HG03159 (cell line): ENCODE data around the gene PCSK2.

Source experiments
- ATAC-seq: cut with Tn5 transposase; IDR thresholded peaks from one replicate; pipeline ENCODE4 v1.9.1; 2021; ENCODE audit warnings: mild to moderate bottlenecking, moderate library complexity; ENCODE audit not compliant: unreplicated experiment

PCSK2 gene

DNA sequence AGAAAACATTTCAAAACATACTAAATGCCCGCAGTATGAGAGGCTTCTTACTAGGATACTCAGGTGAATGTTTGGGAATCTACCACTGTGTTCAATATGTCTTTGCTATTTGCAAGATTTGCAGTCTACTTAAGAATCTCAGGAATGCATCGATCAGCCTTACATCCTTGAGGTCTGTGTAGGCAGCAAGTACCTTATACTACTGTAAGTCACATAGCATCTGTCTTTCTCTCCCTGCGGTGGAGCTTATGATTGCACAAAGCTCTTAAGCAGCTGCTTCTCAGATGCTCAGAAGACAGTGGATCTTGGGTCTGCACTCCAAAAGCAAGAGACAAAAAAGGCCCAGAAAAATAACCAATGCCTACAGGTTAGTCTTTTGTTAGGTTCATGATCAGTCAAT, 21.4 kb downstream of the PCSK2 start:
- ATAC-seq, result no peak

DNA sequence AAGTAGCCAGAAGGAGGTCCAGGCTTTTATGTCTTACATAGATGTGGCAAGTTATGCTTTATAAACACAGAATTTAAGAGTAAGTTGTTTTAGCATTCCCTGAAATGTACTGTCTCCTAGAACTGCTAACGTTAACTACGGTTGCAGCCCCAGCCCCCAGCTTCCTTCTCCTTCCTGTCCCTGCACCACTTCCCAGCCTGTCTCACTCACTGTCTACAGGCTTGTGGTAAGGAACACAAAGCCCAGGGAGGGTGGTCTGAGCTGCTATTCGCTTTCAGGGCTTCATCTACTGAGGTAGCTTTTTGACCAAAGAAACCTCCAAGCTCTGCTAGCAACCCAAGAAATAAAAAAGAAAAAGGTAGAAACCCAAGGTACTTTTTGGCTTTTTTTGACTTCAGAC, 35.9 kb downstream of the PCSK2 start:
- no peak for ATAC-seq

DNA sequence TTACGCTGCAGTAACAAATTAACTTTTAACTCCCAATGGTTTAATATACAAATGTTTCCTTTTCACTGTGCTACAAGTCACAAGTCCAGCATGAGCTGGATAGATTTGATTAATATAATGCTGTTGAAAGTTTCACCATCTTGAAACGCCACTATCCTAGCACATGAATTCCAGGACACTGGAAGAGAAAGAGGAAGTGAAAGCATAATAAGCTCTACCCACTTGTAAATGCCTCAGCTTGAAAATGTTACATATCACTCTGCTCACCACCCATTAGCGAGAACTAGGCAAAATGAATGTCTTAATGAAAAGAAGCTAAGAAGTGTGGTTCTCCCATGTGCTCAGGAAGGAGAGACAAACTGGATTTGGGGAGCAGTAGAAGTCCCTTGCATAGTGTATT, 46.9 kb downstream of the PCSK2 start:
- ATAC-seq, result no peak

DNA sequence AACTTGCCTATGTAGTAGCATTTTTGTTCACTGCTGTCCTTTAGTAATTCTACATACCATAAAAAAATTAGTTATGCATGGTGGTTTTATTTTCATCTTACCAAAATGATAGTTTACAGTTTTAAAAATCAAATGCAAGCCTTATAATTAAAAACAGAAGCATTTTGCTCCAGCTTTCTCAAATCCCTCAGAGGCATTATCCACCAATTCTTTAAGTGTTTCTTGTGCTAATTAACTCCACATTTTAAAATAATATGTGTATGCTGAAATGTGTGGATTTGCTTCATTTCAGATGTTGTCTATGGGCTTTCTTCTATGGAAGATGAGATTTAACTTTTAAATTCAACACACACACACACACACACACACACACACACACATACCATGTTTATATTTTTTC, 49.3 kb downstream of the PCSK2 start:
- no peak for ATAC-seq

DNA sequence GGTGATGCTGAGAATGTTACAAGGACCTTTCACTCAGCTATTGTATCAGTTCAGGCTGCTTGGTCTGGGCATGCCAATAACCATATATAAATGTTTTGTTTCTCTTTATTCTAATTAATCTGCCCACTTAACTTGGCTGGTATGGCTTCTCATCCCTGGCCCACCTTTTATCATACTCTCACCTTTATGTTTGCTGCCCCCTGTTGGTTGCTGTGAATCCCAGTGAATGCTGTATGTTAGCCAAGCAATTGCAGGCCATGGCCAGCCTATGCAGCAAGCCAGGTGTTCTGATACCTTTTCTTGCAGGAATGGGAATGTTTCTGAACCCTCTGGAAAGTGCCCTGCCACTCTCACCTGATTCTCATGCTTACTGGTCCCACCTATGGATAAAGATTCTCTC, 54.6 kb downstream of the PCSK2 start:
- ATAC-seq, result no peak

DNA sequence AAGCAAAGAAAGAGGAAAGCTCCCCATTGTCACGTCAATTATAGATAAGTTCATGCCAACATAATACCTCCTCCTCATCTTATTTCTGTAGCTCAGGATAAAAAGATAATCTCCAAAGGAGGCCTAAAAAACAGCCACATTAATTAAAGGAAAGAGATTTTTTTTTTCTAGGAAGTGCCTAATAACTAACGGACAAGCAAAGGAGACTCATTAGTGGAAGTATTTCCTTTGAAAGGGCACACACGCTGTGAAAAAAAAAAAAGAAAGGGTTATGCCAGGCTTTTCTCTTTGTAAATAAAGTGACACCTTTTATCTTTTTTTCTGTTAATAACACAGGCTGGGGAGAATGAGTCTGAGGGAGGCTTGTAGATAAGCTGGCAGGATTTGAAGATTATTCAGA, 55.7 kb downstream of the PCSK2 start:
- ATAC-seq, result no peak

DNA sequence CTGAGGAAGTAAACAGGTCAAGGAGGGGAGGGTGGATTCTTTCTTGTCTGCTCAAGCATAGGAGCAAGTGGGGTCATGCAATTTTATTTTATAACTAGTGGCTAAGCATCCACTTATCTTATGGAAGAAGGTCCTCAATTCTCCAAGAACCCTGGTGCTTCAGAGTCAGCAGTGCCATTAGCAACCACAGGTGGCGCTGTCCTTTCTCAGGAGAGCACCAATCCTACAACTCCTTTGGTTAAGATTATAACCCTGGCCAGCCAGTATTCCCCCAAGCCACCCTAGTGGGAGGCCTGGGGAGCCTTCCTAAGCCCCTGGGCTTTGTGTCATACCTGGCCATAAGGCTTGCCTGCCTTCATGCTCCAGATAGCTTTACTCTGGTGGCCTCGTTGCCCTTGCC, 60.7 kb downstream of the PCSK2 start:
- no peak for ATAC-seq

DNA sequence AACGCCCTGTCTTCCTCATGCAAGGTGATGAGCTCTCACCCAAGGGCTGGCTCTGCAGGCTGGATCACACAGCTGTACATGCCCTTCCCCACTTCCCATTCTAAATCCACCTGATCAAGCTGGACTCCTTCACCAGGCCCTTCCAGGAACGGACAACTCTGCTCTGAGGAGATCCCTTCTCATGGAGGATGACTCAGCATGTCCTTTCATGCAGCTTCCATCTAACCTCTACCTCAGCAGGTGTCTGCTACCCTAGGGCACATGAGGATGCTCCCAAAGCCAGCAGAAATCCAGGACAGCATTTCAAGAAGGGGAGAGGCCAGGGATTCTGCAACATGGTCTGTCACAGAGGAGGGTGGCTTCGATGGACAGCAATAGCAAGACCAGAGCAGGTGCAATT, 61.2 kb downstream of the PCSK2 start:
- no peak for ATAC-seq

DNA sequence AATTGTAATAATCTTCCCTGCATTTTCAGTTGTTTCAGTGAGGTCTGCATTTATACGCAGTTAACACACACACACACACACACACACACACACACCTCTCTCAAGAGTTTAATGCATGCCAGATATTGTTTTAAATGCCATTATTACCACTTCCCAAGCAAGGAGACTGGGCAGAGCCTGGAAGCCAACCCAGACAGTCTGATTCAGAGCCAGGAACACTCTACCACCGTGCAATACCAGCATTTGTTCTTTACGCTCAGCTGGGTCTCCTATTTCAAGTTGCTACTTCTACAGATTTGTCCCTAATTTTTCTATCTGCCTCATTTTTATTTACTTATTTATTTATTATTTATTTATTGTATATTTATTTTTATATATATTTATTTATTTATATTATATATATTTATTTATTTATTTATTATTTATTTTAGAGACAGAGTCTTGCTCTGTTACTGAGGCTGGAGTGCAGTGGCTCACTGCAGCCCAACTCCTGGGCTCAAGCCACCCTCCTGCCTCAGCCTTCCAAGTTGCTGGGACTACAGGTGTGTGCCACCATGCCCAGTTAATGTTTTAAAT, 68.4 kb downstream of the PCSK2 start:
- no peak for ATAC-seq

DNA sequence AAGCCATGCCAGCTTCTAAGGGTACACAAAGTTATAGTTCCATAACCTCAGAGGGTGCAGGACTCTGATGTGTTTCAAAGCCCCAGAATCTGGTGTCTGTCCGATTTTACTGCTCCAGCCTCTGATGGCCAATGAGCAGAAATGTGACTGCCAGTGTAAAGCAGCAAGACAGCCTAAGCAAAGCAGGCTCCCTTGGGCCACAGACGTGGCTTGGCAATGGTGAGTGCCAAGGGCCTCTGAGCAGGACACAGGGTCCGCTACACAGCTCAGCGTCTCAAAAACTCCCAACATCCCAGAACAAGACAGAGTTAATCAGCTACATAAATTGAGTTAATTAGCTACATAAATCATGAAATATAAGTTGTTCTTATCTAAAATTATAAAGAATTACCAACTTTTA, 69.2 kb downstream of the PCSK2 start:
- no peak for ATAC-seq

DNA sequence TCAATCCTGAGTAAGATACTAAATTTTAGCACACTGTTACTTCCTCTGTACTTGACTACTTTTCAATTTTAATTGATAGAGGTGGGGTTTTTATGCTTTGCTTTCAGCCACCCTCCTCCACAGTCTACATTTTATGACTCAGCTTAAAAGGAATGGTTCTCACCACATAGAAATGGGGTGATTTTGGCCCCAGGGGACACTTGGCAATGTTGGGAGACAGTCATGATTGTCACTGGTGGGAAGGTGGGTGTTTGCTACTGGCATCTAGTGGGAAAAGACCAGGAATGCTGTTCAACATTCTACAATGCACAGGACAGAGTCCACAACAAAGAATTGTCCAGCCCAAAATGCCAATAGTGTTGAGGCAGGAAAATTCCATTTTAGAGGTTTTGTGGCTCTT, 71.3 kb downstream of the PCSK2 start:
- no peak for ATAC-seq

DNA sequence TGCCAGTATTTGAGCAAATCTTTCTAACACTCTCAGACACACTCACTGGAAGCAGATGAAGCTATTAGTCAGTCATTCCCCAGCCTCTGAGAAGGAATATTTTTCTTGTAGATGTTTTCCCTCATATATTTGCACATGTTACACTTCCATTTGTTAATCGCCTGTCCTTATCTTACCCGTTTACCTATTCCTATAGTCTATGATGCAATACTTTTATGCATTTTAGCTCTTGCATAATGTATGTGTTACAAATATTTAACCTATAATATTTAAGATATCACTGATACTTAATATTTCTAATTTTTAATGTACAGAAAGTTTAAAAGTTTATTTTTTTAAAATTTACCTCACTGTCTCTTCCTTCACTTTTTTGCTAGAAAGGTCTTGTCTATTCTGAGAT, 71.9 kb downstream of the PCSK2 start:
- ATAC-seq, result no peak

DNA sequence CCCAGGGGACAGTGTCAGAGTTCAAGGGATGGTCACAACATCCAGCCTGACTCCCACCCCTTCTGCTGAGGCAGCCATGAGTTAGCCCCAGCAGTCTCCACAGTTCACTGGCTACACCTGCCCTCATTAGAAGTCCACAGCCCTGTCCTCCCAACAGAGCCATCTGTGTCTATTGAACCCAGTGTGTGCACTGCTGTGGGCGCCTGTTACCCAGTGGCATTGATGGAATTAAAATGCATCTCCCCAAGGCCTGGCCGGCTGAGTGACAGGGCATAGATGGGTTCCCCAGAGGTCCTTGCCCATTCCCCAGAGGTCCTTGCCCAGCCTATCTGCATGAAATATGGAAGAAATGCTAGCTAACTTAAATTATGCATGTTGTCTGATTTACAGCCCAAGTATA, 73.3 kb downstream of the PCSK2 start:
- ATAC-seq, result no peak

DNA sequence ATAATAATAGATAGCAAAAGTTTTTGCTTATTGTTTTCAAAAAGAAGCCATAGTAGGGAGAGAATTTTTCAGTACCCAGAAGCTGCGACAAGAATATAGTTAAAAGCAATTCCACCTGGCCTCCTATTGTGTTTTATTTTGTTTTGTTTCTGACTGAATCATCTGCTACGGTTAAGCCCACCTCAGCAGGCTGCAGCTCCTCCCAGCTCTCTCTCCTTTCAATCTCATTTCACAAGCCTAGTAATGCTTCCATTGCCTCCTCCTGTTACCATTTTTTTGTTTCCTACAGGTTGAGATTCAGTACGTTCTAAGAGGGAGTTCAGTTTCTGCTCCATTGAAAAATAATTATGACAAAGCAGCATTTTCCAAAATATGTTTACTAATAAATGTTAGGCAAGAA, 77.9 kb downstream of the PCSK2 start:
- no peak for ATAC-seq

DNA sequence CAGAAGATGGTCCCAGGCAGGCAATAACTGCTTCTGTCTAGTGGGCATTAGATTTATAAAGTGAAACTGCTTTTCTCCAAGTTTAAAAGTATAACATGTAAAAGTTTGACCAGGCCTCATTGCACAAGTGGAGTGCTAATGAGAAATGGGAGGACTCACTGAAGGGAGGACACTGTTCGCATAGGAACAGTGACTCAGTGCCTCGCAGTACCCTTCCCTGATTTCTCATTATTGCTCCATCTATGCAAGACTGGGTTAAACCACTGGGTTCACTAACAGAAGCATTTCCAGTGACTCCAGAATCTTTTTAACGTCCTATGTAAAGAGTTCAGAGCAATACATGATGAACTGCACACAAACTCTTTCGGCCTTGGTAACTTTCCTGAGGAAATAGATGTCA, 79.6 kb downstream of the PCSK2 start:
- ATAC-seq, result no peak

DNA sequence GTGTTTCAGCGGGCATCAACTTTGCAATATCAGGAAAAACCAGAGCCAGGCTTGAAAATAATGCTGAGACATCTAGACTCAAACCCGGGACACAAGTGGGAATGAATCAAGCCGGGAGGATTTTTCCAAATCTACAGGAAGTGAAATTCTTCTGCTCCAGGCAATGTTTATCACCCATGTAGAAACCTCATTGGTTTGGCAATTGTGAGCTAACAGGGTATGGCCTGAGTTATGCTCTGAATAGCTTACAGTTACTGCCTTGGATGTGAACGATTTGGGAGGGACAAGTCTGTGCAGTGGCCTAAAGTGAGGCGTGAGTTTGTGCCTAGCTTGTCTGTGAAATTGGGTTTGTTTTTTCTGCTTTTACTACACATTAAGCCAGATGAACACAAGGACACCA, 87.4 kb downstream of the PCSK2 start:
- ATAC-seq, result no peak

DNA sequence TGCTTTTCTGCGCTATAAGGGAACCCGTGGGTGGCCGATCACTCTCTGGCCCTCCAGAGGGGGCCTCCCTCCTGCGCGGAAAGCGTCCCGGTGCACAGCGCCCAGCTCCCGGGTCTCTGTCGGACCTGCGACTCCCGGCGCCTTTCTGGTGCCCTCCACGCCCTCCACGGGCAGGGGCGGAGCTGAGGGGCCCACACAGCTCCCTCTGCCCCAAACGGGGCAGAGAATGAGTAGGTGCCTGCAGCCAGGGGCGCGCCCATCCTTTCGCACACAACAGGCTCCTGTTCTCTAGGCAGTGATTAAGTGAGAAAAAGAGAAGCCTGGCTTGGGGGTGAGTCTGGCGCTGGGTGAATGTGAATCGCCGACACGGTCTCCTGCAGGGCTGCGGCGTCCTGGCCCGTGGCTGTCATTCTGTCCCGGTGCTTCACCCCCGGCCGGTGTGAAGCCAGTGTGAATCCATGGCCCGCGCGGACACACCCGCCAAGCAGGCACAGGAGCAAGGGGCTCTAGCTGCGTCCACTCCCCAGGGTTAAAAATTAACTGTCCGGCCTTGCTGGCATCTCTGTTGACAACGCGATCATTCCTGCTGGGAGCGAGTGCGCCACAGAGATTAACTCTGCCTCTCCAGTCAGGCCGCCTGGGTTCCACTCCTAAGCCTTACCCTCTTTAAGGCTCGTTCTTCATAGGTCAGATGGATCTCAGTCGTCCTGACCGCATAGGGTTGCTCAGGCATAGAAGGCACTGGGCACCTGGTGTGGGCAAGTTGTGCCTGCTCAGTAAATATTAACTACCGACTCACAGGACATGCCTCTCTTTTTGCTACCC, 88.8 kb downstream of the PCSK2 start:
- ATAC-seq, result no peak

DNA sequence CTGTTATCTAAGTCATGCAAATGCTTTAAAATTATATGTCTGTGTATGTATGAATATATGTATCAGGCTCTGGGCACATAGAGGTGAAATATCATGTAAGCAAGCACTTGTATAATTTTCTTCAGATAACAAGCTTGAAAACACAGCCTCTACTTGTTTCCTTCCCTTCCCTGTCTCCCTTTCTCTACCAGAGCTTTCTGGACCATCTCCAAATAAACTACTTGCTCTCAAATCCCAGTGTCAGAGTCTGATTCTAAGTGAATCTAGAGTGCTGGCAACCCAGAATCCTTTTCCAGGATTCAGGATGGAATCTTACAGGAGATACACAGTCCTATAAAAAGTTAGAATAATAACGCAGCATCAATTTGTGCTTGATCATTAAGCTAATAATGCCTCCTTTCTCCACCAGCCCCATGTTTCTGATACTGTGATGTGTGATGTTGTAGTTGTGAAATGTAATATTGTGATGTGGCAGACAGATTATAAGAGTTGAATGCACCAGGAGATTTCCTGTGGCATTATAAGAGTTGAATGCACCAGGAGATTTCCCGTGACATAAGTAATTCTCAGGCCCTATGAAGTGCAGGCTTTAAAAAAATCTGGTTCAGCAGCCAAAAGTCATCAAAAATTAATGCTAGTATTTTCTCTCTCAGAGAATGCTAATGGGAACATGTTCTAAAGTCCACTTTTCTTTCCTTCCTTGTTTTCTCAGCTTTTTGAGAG, 89.6 kb downstream of the PCSK2 start:
- no peak for ATAC-seq

DNA sequence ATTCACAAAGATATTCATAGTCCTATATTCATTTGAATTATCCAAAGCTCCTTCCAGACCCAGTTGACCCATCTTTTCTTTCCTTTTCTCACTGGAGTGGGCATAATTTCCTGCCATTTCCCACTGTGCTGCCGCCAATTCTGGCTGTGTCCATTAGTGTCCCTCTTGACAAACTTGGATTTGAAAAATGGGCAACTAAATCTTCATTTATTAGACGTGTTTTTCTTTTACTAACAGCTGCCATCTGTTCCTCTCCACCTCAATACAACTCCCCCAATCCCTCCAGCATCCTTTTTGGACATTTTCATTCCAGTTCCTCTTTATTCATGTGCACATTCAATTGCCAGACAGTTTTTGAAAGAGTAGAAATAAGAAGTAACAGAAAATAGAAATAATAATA, 90.5 kb downstream of the PCSK2 start:
- ATAC-seq, result no peak

DNA sequence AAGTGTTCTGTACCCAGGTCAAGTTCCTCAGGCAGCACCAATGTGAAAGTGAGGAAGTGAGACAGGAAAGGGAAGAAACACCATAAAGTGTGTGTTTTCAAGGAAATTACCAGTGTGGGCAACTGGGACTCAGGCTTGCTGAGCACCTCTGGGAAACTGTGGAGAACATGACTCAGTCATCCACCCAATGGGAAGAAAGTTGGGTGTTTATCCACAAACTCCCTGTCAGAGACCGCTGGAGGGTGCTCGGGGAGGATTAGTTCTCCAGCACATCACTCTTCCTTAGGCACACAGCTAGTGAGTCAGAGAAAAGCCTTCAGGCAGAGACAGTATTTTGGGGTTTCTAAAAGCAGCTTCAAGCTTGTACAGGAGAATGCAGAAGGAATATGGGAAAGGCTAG, 93.6 kb downstream of the PCSK2 start:
- ATAC-seq, result no peak

DNA sequence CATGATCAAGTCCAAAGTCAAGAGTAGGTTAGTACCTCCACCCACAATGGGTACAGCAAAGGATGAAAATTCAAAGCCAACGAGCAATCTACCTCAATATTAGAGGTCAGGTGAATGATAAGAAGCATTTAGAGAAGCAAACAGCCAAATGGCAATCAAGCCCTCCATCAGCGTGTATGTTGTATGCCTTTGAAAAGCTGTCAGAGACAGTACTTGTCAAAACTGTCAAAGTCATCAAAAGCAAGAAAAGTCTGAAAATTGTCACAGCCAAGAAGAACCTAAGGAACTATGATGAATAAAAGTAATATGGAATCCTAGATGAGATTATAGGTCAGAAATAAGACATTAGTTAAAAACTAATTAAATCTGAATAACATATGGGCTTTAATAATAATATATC, 99.3 kb downstream of the PCSK2 start:
- no peak for ATAC-seq
